PC-3 (cell line): ENCODE results near the gene GBP3. TPM values are rescaled to one million over a fixed set of nuclear protein-coding genes. Genes with fewer than 3 reads are reported as not detected.
A peak's percentile ranks its signal among the peaks of the same experiment; 100 is the strongest.

Source experiments
- ATAC-seq: fragments of 200-7000 bp; cut with Tn5 transposase; 2 replicates; pipeline ENCODE4 v1.9.1; 2020; ENCODE audit warnings: mild to moderate bottlenecking, moderate library complexity
- BruUV-seq: library from RNA; stranded (reverse); fragments of 400-500 nt; replicated peaks from 2 replicates; lab custom pipeline; 2021; lab: Mats Ljungman, UMichigan
- CTCF ChIA-PET: fragments of 300-600 bp; sonication (Branson Sonifier 250); formaldehyde crosslinking; loops from one replicate; lab custom pipeline; 2022; ENCODE audit warnings: antibody characterized with exemption; lab: Charles Lee
- POLR2A ChIA-PET: fragments of 300-600 bp; sonication (Branson Sonifier 250); formaldehyde crosslinking; loops from one replicate; lab custom pipeline; 2022; ENCODE audit warnings: antibody characterized with exemption; ENCODE audit not compliant: unreplicated experiment; lab: Charles Lee
- DNase-seq: peaks from one replicate; pipeline ENCODE4 v3.0.0-alpha.2; 2015
- H2AFZ ChIP-seq: fragments of 300-600 bp; sonication (generic); 2 replicates; pipeline ENCODE4 v1.6.0; 2016; ENCODE audit warnings: antibody characterized with exemption, low read length
- H3F3A ChIP-seq: fragments of 300-600 bp; sonication (generic); one replicate; pipeline ENCODE4 v1.6.0; 2017; ENCODE audit warnings: antibody characterized with exemption, low read length, control low read depth, mild to moderate bottlenecking; ENCODE audit not compliant: unreplicated experiment
- H3K27ac ChIP-seq: fragments of 300-600 bp; sonication (generic); 2 replicates; pipeline ENCODE4 v1.5.1; 2016; ENCODE audit warnings: mild to moderate bottlenecking, low read length
- H3K27me3 ChIP-seq: fragments of 300-600 bp; sonication (generic); 2 replicates; pipeline ENCODE4 v1.6.1; 2016; ENCODE audit warnings: low read length, mixed read lengths
- H3K36me3 ChIP-seq: fragments of 300-600 bp; sonication (generic); 2 replicates; pipeline ENCODE4 v1.6.1; 2016; ENCODE audit warnings: low read depth, mixed run types, low read length, mixed read lengths
- H3K4me1 ChIP-seq: fragments of 300-600 bp; sonication (generic); 2 replicates; pipeline ENCODE4 v1.5.1; 2016; ENCODE audit warnings: low read length; ENCODE audit not compliant: insufficient read depth
- H3K4me2 ChIP-seq: fragments of 300-600 bp; sonication (generic); 2 replicates; pipeline ENCODE4 v1.6.0; 2016; ENCODE audit warnings: low read length
- H3K4me3 ChIP-seq: fragments of 300-600 bp; sonication (generic); 2 replicates; pipeline ENCODE4 v1.5.1; 2016; ENCODE audit warnings: mild to moderate bottlenecking, low read length, mixed read lengths
- H3K79me2 ChIP-seq: fragments of 300-600 bp; sonication (generic); 2 replicates; pipeline ENCODE4 v1.6.1; 2017; ENCODE audit warnings: low read length, mixed read lengths
- H3K9ac ChIP-seq: fragments of 300-600 bp; sonication (generic); 2 replicates; pipeline ENCODE4 v1.6.0; 2016; ENCODE audit warnings: mild to moderate bottlenecking, low read length
- H3K9me2 ChIP-seq: fragments of 300-600 bp; sonication (generic); replicated peaks from 2 replicates; pipeline ENCODE4 v1.6.1; 2016; ENCODE audit warnings: mixed run types, low read length, mixed read lengths
- H3K9me3 ChIP-seq: fragments of 300-600 bp; sonication (generic); 2 replicates; pipeline ENCODE4 v1.6.1; 2016; ENCODE audit warnings: low read length, mixed read lengths
- H4K20me1 ChIP-seq: fragments of 300-600 bp; sonication (generic); 2 replicates; pipeline ENCODE4 v1.6.1; 2016; ENCODE audit warnings: low read length, mixed read lengths
- EZH2 ChIP-seq: fragments of 300-600 bp; sonication (generic); IDR thresholded peaks from one replicate; pipeline ENCODE4 v1.6.1; 2017; ENCODE audit warnings: antibody characterized with exemption, mild to moderate bottlenecking, low read length; ENCODE audit not compliant: unreplicated experiment
- EZH2phosphoT487 ChIP-seq: fragments of 300-600 bp; sonication (generic); IDR thresholded peaks from 2 replicates; pipeline ENCODE4 v1.6.1; 2018; ENCODE audit warnings: mild to moderate bottlenecking, antibody characterized with exemption, low read length, borderline replicate concordance
- intact Hi-C: fragments of 100-400 bp; cut with micrococcal nuclease; formaldehyde crosslinking; loops from 2 replicates; pipeline ENCODE4 v1.9.0; 2023
- total RNA-seq: library from RNA; depleted of rRNA; stranded (reverse); fragments of >200 nt; gene quantifications from 2 replicates; pipeline ENCODE4 v1.2.3, GENCODE V29; 2014
- TF ChIP-seq, protein P1 (sequence below): fragments of 300-600 bp; sonication (generic); conservative IDR thresholded peaks from 2 replicates; pipeline ENCODE4 v1.5.1; 2017; ENCODE audit warnings: antibody characterized with exemption, low read depth, mild to moderate bottlenecking, low read length

GBP3 gene
- total RNA-seq, 1 experiment from 2014 or later = 23.3 TPM

DNA sequence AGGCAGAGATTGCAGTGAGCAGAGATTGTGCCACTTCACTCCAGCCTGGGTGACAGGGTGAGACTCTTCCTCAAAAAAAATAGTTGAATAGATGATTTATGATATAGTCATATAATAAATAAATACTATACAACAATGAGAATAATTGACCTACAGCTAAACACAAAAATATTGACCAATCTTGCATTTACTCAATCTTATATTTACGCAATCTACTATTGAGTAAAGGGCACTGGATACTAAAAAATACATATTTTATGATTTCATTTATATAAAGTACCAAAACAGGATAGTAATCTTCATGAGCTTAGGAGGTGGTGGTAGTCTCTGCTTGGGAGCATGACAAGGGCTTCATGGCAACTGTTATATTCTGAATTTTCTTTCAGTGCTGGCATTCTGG, 19.1 kb upstream of the GBP3 start:
- Histone ChIP-seq H3K4me1 (peaks cover 20% of the 10 kb centered on the region), H3K9me3 (peaks cover 6% of the 10 kb centered on the region; the same call in 1 of the 2 replicates), H3K9ac (no peak overlapping the region), H2AFZ (no peak overlapping the region), H3K27ac (peak overlapping the region; percentile 81), H3F3A (peaks cover 5% of the 10 kb centered on the region), H3K79me2 (no peaks in the 10 kb centered on the region), H3K9me2 (no peaks in the 10 kb centered on the region), H3K4me3 (peak overlapping the region; percentile 45; the same call in 1 of the 2 replicates), H3K36me3 (no peaks in the 10 kb centered on the region), H3K27me3 (no peaks in the 10 kb centered on the region), H4K20me1 (no peaks in the 10 kb centered on the region), H3K4me2 (peak overlapping the region; percentile 66)
- DNase-seq (peak; percentile 42), ATAC-seq (no peak)
- CTCF ChIA-PET = no interaction called here
- POLR2A ChIA-PET = interaction anchor here (0.6 kb wide), 1 partner anchor 20 kb away, joined by 12 read pairs; no protein-coding TSS in a partner anchor
- intact Hi-C loops = loop anchor here (1.0 kb wide), 1 partner anchor 19 kb away; the partner anchor contains the start of gene GBP3
- TF ChIP-seq, protein P1, sequence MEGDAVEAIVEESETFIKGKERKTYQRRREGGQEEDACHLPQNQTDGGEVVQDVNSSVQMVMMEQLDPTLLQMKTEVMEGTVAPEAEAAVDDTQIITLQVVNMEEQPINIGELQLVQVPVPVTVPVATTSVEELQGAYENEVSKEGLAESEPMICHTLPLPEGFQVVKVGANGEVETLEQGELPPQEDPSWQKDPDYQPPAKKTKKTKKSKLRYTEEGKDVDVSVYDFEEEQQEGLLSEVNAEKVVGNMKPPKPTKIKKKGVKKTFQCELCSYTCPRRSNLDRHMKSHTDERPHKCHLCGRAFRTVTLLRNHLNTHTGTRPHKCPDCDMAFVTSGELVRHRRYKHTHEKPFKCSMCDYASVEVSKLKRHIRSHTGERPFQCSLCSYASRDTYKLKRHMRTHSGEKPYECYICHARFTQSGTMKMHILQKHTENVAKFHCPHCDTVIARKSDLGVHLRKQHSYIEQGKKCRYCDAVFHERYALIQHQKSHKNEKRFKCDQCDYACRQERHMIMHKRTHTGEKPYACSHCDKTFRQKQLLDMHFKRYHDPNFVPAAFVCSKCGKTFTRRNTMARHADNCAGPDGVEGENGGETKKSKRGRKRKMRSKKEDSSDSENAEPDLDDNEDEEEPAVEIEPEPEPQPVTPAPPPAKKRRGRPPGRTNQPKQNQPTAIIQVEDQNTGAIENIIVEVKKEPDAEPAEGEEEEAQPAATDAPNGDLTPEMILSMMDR = no peak
- TF ChIP-seq EZH2 (no peak), EZH2phosphoT487 (no peak)
- no TSS peak for BruUV-seq

- ChIA-PET POLR2A (interaction anchor here (0.6 kb wide), 1 partner anchor 20 kb away, joined by 12 read pairs; no protein-coding TSS in a partner anchor), CTCF (no interaction called here)
- DNase-seq (peak; percentile 90), ATAC-seq (peak; percentile 95)
- Histone ChIP-seq H4K20me1 (no peaks in the 10 kb centered on the region), H3F3A (peaks cover 5% of the 10 kb centered on the region), H3K9ac (no peak overlapping the region), H3K4me3 (peak overlapping the region; percentile 45), H2AFZ (no peak overlapping the region), H3K4me2 (peak overlapping the region; percentile 73), H3K9me3 (peaks cover 6% of the 10 kb centered on the region; the same call in 1 of the 2 replicates), H3K36me3 (no peaks in the 10 kb centered on the region), H3K9me2 (no peaks in the 10 kb centered on the region), H3K4me1 (peaks cover 20% of the 10 kb centered on the region), H3K27ac (peak overlapping the region; percentile 81), H3K27me3 (no peaks in the 10 kb centered on the region), H3K79me2 (no peaks in the 10 kb centered on the region)
- intact Hi-C loops = loop anchor here (1.0 kb wide), 1 partner anchor 19 kb away; the partner anchor contains the start of gene GBP3
- TF ChIP-seq, protein P1 = no peak
- TF ChIP-seq EZH2phosphoT487 (no peak), EZH2 (no peak)
- no TSS peak for BruUV-seq
Observed at GRCh38 chr1:89041119-89041641, 18.5 kb upstream of the GBP3 start.

DNA sequence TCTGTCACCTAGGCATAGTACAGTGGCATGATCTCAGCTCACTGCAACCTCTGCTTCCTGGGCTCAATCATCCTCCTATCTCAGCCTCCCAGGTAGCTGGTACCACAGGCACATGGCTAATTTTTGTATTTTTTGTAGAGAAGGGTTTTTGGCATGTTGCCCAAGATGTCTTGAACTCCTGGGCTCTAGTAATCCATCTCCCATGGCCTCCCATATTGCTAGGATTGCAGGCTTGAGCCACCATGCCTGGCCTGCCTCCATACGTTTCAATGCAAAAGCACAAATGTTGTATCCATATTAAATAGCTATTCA, 17.6 kb upstream of the GBP3 start:
- H2AFZ ChIP-seq = no peak overlapping the region
- ChIA-PET POLR2A (no interaction called here), CTCF (no interaction called here)
- TF ChIP-seq, protein P1 = no peak
- no peak for TF ChIP-seq EZH2phosphoT487
- TF ChIP-seq EZH2 = no peak
- BruUV-seq = no TSS peak
- H3K4me1 ChIP-seq = peaks cover 20% of the 10 kb centered on the region
- H3K79me2 ChIP-seq = no peaks in the 10 kb centered on the region
- DNase-seq (no peak), ATAC-seq (0 out of 2 replicates have a peak, but pooled peaks have one; percentile 3)
- H3K9me3 ChIP-seq = peaks cover 6% of the 10 kb centered on the region; the same call in 1 of the 2 replicates
- no peaks in the 10 kb centered on the region for H3K36me3 ChIP-seq
- no peaks in the 10 kb centered on the region for H3K9me2 ChIP-seq
- intact Hi-C loops = no loop called here
- H3K27me3 ChIP-seq = no peaks in the 10 kb centered on the region
- H3K9ac ChIP-seq = peak overlapping the region; percentile 3; the same call in 1 of the 2 replicates
- H3K27ac ChIP-seq = peak overlapping the region; percentile 74
- peaks cover 5% of the 10 kb centered on the region for H3F3A ChIP-seq
- peak overlapping the region; percentile 73 for H3K4me2 ChIP-seq
- no peaks in the 10 kb centered on the region for H4K20me1 ChIP-seq
- peak overlapping the region; percentile 29; the same call in 1 of the 2 replicates for H3K4me3 ChIP-seq
